ENCODE results near the gene FAXC. TPM values are rescaled to one million over a fixed set of nuclear protein-coding genes. Genes with fewer than 3 reads are reported as not detected.

Gene FAXC
- total RNA-seq, 4 donors from 2014 or later, result 1.6 to 6.8 (median 4.9) TPM

GRCh38 chr6:99297006-99297405 is 52.5 kb downstream of the FAXC start:
- Histone ChIP-seq H3K27me3 (no peaks in the 10 kb centered on the region), H3K27ac (no peak overlapping the region), H3K9me3 (no peaks in the 10 kb centered on the region), H3K4me1 (no peaks in the 10 kb centered on the region), H3K36me3 (no peaks in the 10 kb centered on the region), H3K4me3 (no peak overlapping the region)
- DNase-seq (ENCODE audit: low spot score in 2 of 2), result no peak
- no peak for TF ChIP-seq POLR2AphosphoS5 (IDR thresholded peaks at IDR 0.05)
- TF ChIP-seq EP300 (IDR thresholded peaks at IDR 0.05), result no peak
- TF ChIP-seq POLR2A (IDR thresholded peaks at IDR 0.05), result no peak
- TF ChIP-seq CTCF (IDR thresholded peaks at IDR 0.05), result no peak
- WGBS, result 100% methylated on average over 1 of the region's 1 CpG

GRCh38 chr6:99296261-99296660 is 53.2 kb downstream of the FAXC start:
- Histone ChIP-seq H3K9me3 (no peaks in the 10 kb centered on the region), H3K4me3 (no peak overlapping the region), H3K36me3 (no peaks in the 10 kb centered on the region), H3K27me3 (no peaks in the 10 kb centered on the region), H3K4me1 (no peaks in the 10 kb centered on the region), H3K27ac (no peak overlapping the region)
- TF ChIP-seq POLR2A (IDR thresholded peaks at IDR 0.05), result no peak
- TF ChIP-seq POLR2AphosphoS5 (IDR thresholded peaks at IDR 0.05), result no peak
- no peak for TF ChIP-seq CTCF (IDR thresholded peaks at IDR 0.05)
- no peak for TF ChIP-seq EP300 (IDR thresholded peaks at IDR 0.05)
- no peak for DNase-seq (ENCODE audit: low spot score in 2 of 2)
- 88% methylated on average over 5 of the region's 5 CpGs for WGBS

GRCh38 chr6:99295276-99295675 is 54.2 kb downstream of the FAXC start:
- DNase-seq (ENCODE audit: low spot score in 2 of 2), result no peak
- Histone ChIP-seq H3K27ac (no peak overlapping the region), H3K4me3 (no peak overlapping the region), H3K36me3 (no peaks in the 10 kb centered on the region), H3K4me1 (no peaks in the 10 kb centered on the region), H3K27me3 (no peaks in the 10 kb centered on the region), H3K9me3 (no peaks in the 10 kb centered on the region)
- 90% methylated on average over 3 of the region's 3 CpGs for WGBS
- TF ChIP-seq POLR2AphosphoS5 (IDR thresholded peaks at IDR 0.05) (no peak), POLR2A (IDR thresholded peaks at IDR 0.05) (no peak), CTCF (IDR thresholded peaks at IDR 0.05) (no peak), EP300 (IDR thresholded peaks at IDR 0.05) (no peak)

GRCh38 chr6:99294786-99295185 is 54.7 kb downstream of the FAXC start:
- no peak for TF ChIP-seq POLR2AphosphoS5 (IDR thresholded peaks at IDR 0.05)
- TF ChIP-seq POLR2A (IDR thresholded peaks at IDR 0.05), result no peak
- no peak for TF ChIP-seq CTCF (IDR thresholded peaks at IDR 0.05)
- TF ChIP-seq EP300 (IDR thresholded peaks at IDR 0.05), result no peak
- Histone ChIP-seq H3K36me3 (no peaks in the 10 kb centered on the region), H3K9me3 (no peaks in the 10 kb centered on the region), H3K27me3 (no peaks in the 10 kb centered on the region), H3K4me1 (no peaks in the 10 kb centered on the region), H3K27ac (no peak overlapping the region), H3K4me3 (no peak overlapping the region)
- WGBS, result 79% methylated on average over 6 of the region's 6 CpGs
- DNase-seq (ENCODE audit: low spot score in 2 of 2), result no peak

- Histone ChIP-seq H3K36me3 (no peaks in the 10 kb centered on the region), H3K27ac (no peak overlapping the region), H3K27me3 (no peaks in the 10 kb centered on the region), H3K4me3 (no peak overlapping the region), H3K4me1 (no peaks in the 10 kb centered on the region), H3K9me3 (no peaks in the 10 kb centered on the region)
- whole genome bisulfite sequencing, result 75% methylated on average over 2 of the region's 2 CpGs
- no peak for TF ChIP-seq POLR2A (IDR thresholded peaks at IDR 0.05)
- DNase-seq (ENCODE audit: low spot score in 2 of 2), result no peak
Observed at GRCh38 chr6:99289701-99290100, 59.8 kb downstream of the FAXC start.

- DNase-seq (ENCODE audit: low spot score in 2 of 2), result no peak
- H3K27ac ChIP-seq, result no peak overlapping the region
- TF ChIP-seq POLR2A (IDR thresholded peaks at IDR 0.05), result no peak
- no peak for TF ChIP-seq EP300 (IDR thresholded peaks at IDR 0.05)
- H3K4me3 ChIP-seq, result no peak overlapping the region
- no peaks in the 10 kb centered on the region for H3K36me3 ChIP-seq
- H3K4me1 ChIP-seq, result no peaks in the 10 kb centered on the region
- H3K27me3 ChIP-seq, result no peaks in the 10 kb centered on the region
- no peaks in the 10 kb centered on the region for H3K9me3 ChIP-seq
- 93% methylated on average over 4 of the region's 4 CpGs for WGBS
Observed at GRCh38 chr6:99288668-99289067, 60.8 kb downstream of the FAXC start.

All from suprapubic skin (tissue), 4 donors.